ENCODE data around the gene ARMC9. TPM values are rescaled to one million over a fixed set of nuclear protein-coding genes. Genes with fewer than 3 reads are reported as not detected.

ARMC9 gene
- total RNA-seq, 1 donor from 2014 or later = 3.3 TPM

DNA sequence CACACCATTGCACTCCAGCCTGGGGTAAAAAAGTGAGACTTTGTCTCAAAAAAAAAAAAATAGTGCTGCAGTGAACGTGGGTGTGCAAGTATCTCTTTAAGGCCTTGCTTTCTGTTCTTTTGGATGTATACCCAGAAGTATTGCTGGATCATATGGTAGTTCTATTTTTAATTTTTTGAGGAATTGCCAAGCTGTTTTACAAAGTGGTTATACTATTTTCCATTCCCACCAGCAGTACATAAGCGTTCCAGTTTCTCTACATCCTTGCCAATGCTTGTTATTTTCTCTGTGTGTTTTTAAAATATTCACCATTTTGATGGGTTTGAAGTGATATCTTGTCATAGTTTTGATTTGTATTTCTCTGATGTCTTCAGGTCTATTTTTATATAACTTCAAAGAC is 13.1 kb downstream of the ARMC9 start:
- Histone ChIP-seq H3K27ac (peak overlapping the region; percentile 72 to 80), H3K36me3 (peaks cover 20 to 33% of the 10 kb centered on the region in 2 donors), H3K9me3 (no peaks in the 10 kb centered on the region), H3K4me1 (peaks cover 3 to 5% of the 10 kb centered on the region in 2 donors), H3K27me3 (no peaks in the 10 kb centered on the region), H3K4me3 (no peak overlapping the region)
- intact Hi-C loops (cut with DNase I) = no loop called here
- TF ChIP-seq, protein P1, sequence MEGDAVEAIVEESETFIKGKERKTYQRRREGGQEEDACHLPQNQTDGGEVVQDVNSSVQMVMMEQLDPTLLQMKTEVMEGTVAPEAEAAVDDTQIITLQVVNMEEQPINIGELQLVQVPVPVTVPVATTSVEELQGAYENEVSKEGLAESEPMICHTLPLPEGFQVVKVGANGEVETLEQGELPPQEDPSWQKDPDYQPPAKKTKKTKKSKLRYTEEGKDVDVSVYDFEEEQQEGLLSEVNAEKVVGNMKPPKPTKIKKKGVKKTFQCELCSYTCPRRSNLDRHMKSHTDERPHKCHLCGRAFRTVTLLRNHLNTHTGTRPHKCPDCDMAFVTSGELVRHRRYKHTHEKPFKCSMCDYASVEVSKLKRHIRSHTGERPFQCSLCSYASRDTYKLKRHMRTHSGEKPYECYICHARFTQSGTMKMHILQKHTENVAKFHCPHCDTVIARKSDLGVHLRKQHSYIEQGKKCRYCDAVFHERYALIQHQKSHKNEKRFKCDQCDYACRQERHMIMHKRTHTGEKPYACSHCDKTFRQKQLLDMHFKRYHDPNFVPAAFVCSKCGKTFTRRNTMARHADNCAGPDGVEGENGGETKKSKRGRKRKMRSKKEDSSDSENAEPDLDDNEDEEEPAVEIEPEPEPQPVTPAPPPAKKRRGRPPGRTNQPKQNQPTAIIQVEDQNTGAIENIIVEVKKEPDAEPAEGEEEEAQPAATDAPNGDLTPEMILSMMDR (IDR thresholded peaks at IDR 0.05) = no peak
- no peak for DNase-seq (ENCODE audit: low spot score in 2 of 2)

DNA sequence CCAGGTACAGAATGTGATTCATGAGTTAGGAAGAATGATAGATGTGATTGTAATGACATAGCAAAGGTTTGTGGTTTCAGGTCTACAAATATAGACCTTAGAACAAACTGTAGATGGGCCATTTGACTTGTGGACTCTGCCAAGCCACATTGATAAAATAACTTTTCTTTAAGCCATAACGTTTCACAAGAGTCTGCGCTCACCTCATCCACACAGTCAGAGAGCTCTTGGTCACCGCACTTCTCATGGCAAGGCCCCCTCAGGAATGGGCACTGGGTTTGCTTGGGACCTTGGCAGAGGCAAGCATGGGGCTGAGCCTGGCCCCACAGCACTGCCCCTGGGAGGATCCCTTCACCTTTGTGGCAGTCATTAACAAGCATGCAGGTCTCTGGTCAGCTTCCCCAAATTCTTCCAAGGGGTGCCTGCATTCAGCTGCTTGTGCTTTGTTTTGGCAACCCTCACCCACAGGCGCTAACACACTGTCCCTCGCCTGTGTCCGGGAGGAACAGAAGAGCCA is 14.0 kb downstream of the ARMC9 start:
- no peak for DNase-seq (ENCODE audit: low spot score in 2 of 2)
- Histone ChIP-seq H3K27me3 (no peaks in the 10 kb centered on the region), H3K4me3 (no peak overlapping the region), H3K27ac (peak overlapping the region; percentile 72 to 80), H3K36me3 (peaks cover 23 to 42% of the 10 kb centered on the region in 2 donors), H3K9me3 (no peaks in the 10 kb centered on the region), H3K4me1 (peaks cover 3 to 5% of the 10 kb centered on the region in 2 donors)
- intact Hi-C loops (cut with DNase I) = no loop called here
- TF ChIP-seq, protein P1 (IDR thresholded peaks at IDR 0.05) = no peak

DNA sequence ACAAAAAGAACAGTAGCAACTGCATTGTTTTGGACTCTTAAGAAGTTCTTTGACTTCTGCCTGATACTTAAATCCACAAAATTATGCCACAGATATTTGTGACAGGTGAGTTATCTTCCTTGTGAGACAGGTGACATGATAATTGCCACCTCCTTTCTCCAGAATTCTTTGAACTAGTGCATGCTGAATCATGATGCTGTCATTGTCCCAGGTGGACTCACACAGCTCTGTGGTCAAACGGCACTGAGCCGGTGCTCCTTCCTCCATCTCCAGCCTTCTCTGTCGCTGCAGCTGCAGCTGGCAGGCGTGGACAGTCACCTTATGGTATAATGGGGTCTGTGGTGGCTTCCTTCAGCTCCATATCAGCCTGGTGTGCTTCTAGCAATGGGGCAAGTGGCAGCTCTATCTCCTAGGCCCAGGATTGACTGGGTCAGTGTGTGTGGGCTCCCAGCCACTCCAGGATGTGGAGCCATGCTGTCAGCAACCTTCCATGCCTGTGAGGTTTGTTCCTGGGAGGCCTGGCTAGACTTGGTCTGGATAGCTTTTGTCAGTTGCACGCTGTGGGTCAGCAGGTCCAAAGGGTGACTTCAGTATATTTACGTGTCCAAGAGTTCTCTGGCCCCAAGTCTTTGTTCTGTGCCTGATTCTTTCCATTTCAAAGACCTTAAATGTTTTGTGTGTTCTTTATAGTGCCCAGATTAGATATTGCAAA is 15.7 kb downstream of the ARMC9 start:
- Histone ChIP-seq H3K36me3 (peaks cover 15 to 32% of the 10 kb centered on the region in 2 donors), H3K4me3 (no peak overlapping the region), H3K9me3 (no peaks in the 10 kb centered on the region), H3K27me3 (no peaks in the 10 kb centered on the region), H3K4me1 (peaks cover 3 to 5% of the 10 kb centered on the region in 2 donors), H3K27ac (no peak overlapping the region)
- no peak for DNase-seq (ENCODE audit: low spot score in 2 of 2)
- TF ChIP-seq, protein P1 (IDR thresholded peaks at IDR 0.05) = no peak
- intact Hi-C loops (cut with DNase I) = no loop called here

DNA sequence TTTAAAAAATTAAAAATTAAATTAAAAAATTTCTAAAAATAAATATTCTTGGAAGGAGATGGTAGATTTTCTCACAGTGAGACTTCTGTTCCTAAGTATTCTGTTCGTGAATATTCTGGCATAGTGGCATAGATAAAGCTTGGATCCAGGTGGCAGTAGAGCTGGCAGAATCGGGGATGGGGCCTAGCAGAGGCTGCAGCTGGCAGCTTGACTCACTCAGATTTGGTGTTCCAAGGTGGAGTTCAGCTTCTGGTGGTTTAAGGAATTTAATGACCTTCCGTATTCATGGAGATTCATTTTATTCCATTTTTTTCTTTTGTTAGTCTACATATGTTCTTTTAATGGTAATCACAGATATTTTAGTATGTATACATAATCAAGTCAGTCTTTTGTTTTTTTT is 19.9 kb downstream of the ARMC9 start:
- TF ChIP-seq, protein P1 (IDR thresholded peaks at IDR 0.05) = no peak
- Histone ChIP-seq H3K27me3 (no peaks in the 10 kb centered on the region), H3K27ac (peak overlapping the region in 1 of 2 donors; percentile 26), H3K4me3 (no peak overlapping the region), H3K4me1 (peaks cover 0 to 10% of the 10 kb centered on the region in 2 donors), H3K9me3 (no peaks in the 10 kb centered on the region), H3K36me3 (peaks cover 12 to 37% of the 10 kb centered on the region in 2 donors)
- no peak for DNase-seq (ENCODE audit: low spot score in 2 of 2)
- intact Hi-C loops (cut with DNase I) = no loop called here

DNA sequence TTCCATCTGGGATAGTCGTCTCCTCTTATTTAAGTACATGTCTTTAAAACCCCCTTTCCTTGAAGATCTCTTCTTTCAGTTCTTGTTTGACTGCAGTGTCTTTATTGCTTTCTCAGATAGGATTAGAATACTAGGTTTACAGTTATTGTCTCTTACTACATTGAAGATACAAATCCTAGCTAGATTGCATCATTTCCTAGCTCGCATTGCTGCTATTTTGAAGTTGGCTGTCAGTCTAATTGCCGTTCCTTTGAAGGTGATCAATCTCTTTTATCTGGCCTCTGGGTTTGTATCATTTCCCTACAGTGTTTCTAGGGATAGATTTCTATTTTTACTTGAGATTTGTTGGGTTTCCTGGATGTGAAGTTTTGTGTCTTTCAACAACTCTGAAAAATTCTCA is 20.9 kb downstream of the ARMC9 start:
- TF ChIP-seq, protein P1 (IDR thresholded peaks at IDR 0.05) = no peak
- H3K36me3 ChIP-seq = peaks cover 12 to 37% of the 10 kb centered on the region in 2 donors
- H3K27ac ChIP-seq = peak overlapping the region in 1 of 2 donors; percentile 88
- H3K9me3 ChIP-seq = no peaks in the 10 kb centered on the region
- no peak for DNase-seq (ENCODE audit: low spot score in 2 of 2)
- peaks cover 0 to 14% of the 10 kb centered on the region in 2 donors for H3K4me1 ChIP-seq
- no peak overlapping the region for H3K4me3 ChIP-seq
- H3K27me3 ChIP-seq = no peaks in the 10 kb centered on the region
- intact Hi-C loops (cut with DNase I) = no loop called here
